ENCODE data around the gene DGKI.
A peak's percentile ranks its signal among the peaks of the same experiment; 100 is the strongest.

The DGKI gene

DNA sequence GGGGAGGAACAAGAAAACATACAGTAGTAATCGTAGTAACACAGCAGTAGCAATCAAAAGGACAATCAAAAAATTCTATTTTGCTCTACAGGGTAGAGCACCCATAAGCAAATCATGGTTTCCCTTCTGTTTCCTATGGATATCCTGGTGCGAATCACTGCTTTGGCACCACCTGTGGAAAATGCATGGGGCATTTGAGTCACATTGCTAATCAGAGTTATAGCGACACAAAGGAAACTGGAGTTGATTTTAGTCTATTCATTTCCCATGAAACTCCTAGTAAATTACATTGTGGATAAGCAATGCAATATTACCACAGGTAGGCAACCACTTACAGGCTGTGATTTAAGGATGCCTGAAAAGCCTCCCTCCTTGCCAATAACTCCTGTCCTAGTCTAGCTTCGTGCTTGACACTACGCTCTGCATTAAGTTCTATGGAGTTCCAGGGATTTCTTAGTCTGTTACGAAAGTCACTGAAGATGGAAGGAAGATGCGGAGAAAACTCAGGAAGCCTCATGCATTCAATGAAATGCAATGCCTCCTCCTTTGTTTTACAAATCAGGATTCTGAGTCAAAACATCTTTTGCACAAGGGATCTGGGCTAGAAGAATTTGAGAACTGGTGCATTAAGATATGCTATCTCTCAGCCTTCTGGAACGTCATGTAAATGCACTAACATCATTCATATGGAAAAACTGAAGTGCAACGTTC is 188.4 kb downstream of the DGKI start:
- no peak for DNase-seq (ENCODE audit: low read depth)
- TF ChIP-seq, protein P1, sequence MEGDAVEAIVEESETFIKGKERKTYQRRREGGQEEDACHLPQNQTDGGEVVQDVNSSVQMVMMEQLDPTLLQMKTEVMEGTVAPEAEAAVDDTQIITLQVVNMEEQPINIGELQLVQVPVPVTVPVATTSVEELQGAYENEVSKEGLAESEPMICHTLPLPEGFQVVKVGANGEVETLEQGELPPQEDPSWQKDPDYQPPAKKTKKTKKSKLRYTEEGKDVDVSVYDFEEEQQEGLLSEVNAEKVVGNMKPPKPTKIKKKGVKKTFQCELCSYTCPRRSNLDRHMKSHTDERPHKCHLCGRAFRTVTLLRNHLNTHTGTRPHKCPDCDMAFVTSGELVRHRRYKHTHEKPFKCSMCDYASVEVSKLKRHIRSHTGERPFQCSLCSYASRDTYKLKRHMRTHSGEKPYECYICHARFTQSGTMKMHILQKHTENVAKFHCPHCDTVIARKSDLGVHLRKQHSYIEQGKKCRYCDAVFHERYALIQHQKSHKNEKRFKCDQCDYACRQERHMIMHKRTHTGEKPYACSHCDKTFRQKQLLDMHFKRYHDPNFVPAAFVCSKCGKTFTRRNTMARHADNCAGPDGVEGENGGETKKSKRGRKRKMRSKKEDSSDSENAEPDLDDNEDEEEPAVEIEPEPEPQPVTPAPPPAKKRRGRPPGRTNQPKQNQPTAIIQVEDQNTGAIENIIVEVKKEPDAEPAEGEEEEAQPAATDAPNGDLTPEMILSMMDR (conservative IDR thresholded peaks at IDR 0.05; ENCODE audit: low read length) = no peak
- H3K4me3 ChIP-seq (ENCODE audit: low read length) = no peak overlapping the region

DNA sequence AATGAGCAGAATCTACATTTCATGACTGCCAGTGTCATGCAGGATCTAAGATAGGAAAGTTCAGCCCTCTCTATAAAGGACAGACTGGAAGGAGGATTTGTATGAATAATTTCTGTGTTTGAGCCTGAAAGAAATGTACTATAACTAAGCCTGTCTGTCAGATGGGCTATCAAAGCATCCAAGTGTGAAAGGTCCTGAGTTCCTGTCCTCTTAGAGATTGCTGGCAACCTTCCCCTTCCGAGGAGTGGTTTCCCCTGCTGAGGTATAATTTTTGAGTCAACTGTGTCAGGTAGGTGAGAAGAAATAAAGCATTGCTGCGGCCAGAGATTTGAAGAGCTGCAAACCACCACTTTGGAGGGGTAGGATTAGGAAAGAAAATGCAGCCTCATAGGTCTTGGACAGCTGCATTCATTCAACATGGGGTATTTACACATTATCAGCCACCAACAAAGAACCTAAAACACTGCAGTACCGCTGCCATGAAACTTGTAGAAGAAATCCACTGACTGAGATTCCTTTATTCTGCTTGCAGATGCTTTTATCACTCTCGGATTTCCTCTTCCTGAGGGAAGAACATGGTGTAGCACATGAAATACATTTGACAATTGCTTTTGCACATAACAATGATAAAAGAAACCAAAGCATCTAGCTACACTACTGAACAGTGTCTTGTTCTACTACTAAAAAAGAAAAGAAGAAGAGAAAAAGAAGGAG is 189.1 kb downstream of the DGKI start:
- TF ChIP-seq, protein P1 (conservative IDR thresholded peaks at IDR 0.05; ENCODE audit: low read length) = no peak
- no peak overlapping the region for H3K4me3 ChIP-seq (ENCODE audit: low read length)
- DNase-seq (ENCODE audit: low read depth) = no peak

DNA sequence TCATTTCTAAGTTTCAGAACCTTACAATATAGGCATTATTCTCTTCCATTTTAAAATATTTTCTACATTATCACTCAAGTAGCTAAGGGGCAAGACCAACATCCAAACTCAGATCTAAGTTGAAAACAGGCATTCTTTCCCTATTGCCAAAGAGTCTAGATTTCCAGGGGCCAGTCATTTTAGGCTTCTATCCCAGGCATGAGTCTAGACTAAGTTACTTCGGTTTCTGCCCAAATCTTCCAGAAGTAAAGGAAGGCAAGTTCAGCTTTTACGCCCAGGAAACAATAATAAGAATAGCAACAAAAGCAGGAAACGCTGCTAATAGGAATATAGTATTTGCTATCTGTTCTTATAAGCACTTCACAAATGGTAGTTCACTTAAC is 189.9 kb downstream of the DGKI start:
- no peak for DNase-seq (ENCODE audit: low read depth)
- H3K4me3 ChIP-seq (ENCODE audit: low read length) = no peak overlapping the region
- TF ChIP-seq, protein P1 (conservative IDR thresholded peaks at IDR 0.05; ENCODE audit: low read length) = no peak

DNA sequence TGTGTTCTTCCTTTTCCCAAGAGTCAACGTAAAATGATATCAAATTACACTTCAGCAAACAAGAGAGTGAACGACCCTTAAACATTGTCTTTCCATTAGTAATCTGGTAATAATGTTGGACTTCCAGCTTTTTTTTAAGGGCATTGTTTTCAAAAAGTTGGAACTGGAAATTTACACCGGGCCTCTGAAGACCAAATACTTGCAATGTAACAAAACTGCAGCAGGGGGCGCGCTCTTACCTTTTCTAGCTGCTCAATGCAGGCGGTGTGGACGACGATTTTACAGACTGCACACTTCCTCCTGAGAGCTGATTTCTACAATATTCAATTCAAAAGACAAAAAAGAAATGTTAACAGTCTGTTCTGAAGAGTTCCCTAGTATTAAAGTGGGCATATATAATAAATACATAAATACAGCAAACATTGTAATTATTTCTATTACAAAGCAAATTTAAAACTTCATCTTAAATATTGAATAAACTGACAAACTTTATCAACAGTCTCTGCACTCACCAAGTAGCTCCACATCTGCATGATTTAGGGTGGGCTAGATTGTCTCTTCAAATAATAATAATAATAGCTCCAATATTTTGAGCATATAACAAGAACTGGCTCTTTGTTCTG is 190.4 kb downstream of the DGKI start:
- peak; percentile 77 for DNase-seq (ENCODE audit: low read depth)
- H3K4me3 ChIP-seq (ENCODE audit: low read length) = no peak overlapping the region
- TF ChIP-seq, protein P1 (conservative IDR thresholded peaks at IDR 0.05; ENCODE audit: low read length) = peak; percentile 89

DNA sequence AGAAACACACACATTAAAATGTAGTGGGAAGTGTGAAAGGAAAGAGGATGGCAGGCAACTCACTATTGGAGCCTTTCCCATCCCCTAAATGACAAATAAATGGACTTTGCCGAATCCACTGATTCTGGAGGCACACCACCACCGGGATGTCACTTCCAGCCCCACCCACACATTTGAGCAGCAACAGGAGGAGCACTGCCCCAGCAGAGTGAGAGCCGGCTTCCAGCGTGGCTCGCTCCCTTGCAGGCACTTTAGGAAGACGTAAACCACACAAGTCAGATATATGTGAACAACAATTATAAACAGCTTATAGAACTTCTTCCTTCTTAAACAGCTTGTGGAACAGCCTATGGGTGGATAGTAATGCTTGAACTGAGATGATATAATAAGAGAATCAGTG is 191.0 kb downstream of the DGKI start:
- TF ChIP-seq, protein P1 (conservative IDR thresholded peaks at IDR 0.05; ENCODE audit: low read length) = no peak
- H3K4me3 ChIP-seq (ENCODE audit: low read length) = no peak overlapping the region
- no peak for DNase-seq (ENCODE audit: low read depth)

DNA sequence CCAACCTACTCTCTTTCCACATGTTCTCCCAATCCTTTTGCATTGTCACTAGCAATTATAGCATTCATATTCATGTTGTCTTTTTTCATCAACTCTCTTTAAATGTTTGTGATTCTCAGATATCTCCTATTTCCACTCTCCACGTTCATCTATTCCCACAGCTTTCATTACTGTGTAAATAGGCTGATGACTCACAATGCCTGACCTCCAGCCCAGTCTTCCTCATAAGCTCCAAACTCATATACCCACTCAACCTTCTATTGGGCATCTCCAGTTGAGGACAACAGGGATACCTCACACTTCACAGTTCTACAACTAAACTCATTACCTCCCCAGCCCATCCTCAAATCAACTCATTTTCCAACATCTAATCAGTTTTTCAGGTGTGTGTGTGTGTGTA is 194.1 kb downstream of the DGKI start:
- DNase-seq (ENCODE audit: low read depth) = peak; percentile 36
- no peak overlapping the region for H3K4me3 ChIP-seq (ENCODE audit: low read length)
- TF ChIP-seq, protein P1 (conservative IDR thresholded peaks at IDR 0.05; ENCODE audit: low read length) = no peak
